CD4-positive, alpha-beta T cell treated with Interleukin-21 for 1 hour (primary cell): Measurements from ENCODE around the gene HSD17B10.
"Not testable (repeated sequence)": the region's sequence is repeated elsewhere in the genome, so short reads cannot be mapped to it uniquely, and the experiment has no call there.

Experiments
- DNase-seq: peaks from one replicate; pipeline ENCODE4 v3.0.0-alpha.2; 2020

HSD17B10 gene

GRCh38 chrX:53435997-53436396, 1.8 kb upstream of the HSD17B10 start:
- DNase-seq, result peak; percentile 75

- no peak for DNase-seq
These were observed 3.9 kb downstream of the HSD17B10 start for GRCh38 chrX:53430231-53430630.

DNA sequence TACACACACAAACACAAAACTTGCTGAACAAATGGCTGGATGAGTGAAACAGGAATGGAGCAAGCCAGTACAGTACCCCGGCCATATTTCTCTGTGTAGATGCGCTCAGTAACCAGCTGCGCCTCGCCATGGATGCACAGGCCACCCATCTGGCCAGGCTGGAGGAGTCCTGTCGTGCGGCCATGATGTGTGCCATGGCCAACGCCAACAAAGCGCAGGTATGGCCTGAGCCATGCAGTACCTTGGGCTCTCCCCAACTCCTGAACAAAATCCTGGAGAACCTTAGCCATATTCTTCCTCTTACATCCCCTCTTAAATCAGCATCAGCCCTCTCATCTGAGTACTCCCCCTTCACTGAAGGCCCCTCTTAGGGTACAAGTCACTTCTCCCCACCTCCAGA, 4.4 kb downstream of the HSD17B10 start:
- DNase-seq, result no peak

DNA sequence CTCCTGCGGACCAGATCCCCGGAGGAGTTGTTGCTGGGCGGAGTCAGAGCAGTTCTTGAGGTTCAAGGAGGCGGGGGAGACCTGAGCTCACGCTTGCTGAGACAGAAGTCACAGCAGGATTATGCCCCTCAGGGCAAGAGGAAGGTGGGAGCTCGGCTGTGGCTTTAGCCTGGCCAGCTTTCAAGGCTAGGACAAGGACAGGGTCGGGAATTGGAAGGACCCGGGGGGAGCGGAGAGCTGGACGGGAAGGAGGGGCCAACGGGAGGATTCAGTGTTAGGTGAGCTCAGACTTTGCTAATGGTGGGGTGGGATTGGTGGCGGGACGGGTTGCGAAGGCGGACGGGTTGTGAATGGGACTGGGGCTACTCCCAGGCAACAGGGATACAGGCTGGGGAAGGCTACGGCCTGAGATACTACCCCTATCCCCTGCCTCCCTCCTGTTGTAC, 11.3 kb downstream of the HSD17B10 start, which contains the start of gene RIBC1:
Gene RIBC1, plus strand, starts transcription at position 13 of the 446 bp plus-strand sequence. CDS start 3,404 bp downstream, outside the sequence.
- DNase-seq, result no peak

- DNase-seq, result peak; percentile 97
These were observed 11.9 kb downstream of the HSD17B10 start, which contains the start of gene SMC1A for GRCh38 chrX:53422086-53422860. Gene SMC1A (minus strand): TSS chrX:53422654. CDS start chrX:53422600, 54 bp downstream.

DNA sequence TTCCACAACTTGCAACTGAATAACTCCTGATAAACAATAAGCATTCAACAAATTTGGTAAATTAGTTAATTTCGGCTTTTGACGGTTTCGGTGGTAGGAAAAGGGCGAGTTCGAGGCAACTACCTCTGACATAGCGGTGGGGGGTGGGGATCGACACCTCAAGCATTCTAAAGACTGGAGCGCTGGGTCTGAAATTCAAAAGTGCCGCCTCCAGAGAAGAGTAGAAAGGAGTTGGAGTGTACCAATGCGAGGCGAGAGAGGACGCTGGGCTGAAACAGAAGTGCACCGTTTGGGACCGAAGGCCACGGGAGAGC, 12.4 kb downstream of the HSD17B10 start:
- no peak for DNase-seq

DNA sequence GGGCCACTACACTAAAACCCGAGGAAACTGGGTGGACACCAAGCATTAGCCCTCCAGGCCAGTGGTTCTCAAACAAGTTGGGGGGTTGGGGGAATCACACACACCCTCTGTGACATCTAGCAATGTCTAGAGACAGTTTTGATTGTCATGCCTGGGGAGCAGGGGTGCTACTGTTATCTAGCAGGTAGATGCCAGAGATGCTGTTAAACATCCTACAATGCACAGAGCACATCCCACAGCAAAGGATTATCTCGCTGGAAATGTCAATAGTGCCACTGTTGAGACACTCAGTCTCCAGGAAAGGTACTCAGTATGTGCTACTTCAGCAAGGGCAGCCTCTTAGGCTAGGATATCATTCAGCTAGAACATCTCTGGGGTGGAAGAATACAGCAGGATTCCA, 13.0 kb downstream of the HSD17B10 start:
- DNase-seq, result no peak

DNA sequence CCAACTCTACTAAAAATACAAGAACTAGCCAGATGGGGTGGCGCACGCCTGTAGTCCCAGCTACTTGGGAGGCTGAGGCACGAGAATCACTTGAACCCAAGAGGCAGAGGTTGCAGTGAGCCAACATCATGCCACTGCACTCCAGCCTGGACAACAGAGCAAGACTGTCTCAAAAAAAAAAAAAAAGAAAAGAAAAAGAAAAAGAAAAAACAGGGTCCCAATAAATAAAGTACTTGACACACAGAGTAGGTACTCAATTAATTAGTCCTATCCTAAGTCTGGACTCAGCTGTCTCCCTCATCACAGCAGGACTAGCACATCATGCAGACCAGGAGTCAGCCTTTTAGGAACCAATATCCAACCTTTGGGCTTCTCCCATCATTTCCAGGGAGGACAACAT, 13.8 kb downstream of the HSD17B10 start:
- DNase-seq, result not testable (repeated sequence)

DNA sequence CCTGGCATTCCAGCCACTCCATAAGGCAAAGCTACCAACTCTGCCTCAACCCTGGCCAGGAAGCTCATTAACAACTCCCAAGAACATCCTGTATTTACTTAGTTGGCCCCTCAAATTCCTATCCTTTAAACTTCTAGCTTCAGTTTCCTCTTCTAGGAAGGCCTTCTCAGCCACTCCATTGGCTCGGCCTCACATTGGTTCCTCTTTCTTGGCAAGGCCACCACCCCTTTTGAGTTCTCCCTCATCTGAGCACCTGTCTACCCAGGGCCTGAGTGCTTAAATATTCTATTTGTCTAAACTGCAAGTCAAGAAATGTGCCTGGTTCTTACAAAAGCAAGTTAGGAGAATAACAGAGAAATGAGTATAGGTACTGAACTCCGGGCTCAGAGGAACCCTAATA, 21.7 kb downstream of the HSD17B10 start:
- DNase-seq, result no peak

GRCh38 chrX:53403535-53403934, 30.6 kb downstream of the HSD17B10 start:
- DNase-seq, result no peak

- no peak for DNase-seq
These were observed 36.0 kb downstream of the HSD17B10 start for GRCh38 chrX:53398216-53398615.

DNA sequence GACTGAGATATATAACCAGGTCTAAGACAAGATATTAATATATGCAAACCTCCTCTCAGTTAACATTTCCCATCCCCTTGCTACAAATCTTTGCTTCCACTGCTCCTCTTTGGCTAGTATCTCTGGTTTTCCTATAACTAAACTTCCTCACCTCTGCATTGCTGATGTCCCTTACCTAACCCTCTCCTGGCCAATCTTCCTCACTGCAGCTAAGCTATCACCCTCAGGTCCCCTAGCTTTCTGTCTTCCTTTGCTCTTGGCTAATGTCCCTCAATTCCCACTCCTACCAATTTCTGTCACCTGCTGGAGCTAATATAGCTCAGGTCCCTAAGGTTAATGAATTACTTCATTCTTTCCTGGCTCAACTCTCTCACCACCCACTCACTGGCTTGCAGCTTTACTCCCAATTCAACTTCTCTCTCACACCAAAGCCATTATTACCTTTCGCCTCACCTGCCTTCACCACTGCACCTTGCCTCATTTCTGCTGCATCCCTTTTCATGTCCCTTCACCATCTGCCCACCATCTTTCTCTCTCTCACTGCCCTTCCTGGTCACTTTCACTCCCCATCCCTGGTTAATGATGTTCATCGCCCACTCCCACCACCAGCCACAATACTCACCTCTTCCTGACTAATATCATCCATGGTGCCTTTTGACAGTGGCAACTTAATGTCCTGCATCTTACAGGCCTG, 38.4 kb downstream of the HSD17B10 start:
- no peak for DNase-seq

DNA sequence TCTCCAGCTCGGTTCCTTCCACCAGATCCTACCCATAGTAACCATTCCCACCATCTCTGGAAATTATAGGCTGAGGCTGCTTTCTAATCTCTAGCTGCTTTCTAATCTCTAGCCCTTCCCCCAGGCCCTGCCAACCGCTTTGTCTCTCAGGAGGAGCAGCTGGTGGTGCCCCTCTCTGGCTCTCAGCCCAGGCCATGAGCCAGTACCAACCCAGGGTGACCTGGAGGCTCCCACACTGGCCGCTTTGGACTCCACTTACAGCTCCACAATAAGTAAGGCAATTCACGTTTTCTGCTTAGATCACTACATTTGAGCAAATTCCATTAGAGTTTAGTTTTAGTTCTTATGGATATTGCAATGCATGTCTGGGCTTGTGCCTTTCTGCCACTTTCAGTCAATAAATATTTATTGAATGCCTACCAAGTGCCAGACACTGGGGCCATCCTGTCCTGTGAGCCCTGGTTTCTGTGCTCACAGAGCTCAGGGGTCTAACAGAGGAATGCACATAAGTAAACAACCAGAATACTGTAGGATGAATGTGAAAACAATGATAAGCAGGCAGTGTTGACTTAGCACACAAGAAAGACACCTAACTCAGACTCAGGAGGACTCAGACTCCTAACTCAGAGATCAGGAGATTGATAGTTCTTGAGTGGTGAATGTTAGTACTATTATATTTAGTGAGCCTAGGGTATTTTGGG, 50.6 kb downstream of the HSD17B10 start:
- no peak for DNase-seq
